ENCODE measurements around the gene GPR35. TPM values are rescaled to one million over a fixed set of nuclear protein-coding genes. Genes with fewer than 3 reads are reported as not detected.
A peak's percentile ranks its signal among the peaks of the same experiment; 100 is the strongest.

GPR35 gene
- polyA plus RNA-seq, 1 experiment: 0.17 TPM

DNA sequence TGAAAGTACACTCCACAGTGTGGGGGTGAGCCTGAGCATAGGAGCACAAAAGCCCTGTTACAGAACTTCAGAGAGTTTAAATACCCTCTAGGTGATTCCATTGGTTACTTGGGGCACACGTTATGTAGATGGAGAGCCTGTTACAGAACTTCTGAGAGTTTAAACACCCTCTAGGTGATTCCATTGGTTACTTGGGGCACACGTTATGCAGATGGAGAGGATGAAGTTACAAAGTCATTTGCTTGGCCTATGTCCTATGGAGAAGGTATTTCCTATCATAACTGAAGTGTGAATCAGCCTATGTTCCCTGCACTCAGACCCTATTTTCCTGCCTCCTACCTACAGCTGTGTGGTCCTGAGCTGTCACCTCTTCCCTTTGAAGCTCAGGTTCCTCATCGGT, 42.5 kb upstream of the GPR35 start:
- no peak for DNase-seq (ENCODE audit: low read depth)
- TF ChIP-seq CTCF (IDR thresholded peaks at IDR 0.05; ENCODE audit: insufficient read depth, low read depth, low read length): no peak
- ChIA-PET POLR2A (no interaction called here), CTCF (interaction anchor here (1.3 kb wide), 1 partner anchor 17 kb away, joined by 4 read pairs; no protein-coding TSS in a partner anchor)
- H3K36me3 ChIP-seq (ENCODE audit: control insufficient read depth, insufficient read depth, low read length): peaks cover 2% of the 10 kb centered on the region
- H3K27me3 ChIP-seq (ENCODE audit: control insufficient read depth, insufficient read depth, low read length): no peaks in the 10 kb centered on the region
- no peak overlapping the region for H3K4me3 ChIP-seq (ENCODE audit: low read depth, low read length)

- no peak for DNase-seq (ENCODE audit: low read depth)
- Histone ChIP-seq H3K4me3 (ENCODE audit: low read depth, low read length) (no peak overlapping the region), H3K27me3 (ENCODE audit: control insufficient read depth, insufficient read depth, low read length) (no peaks in the 10 kb centered on the region), H3K36me3 (ENCODE audit: control insufficient read depth, insufficient read depth, low read length) (no peaks in the 10 kb centered on the region; the same call in 1 of the 2 replicates)
- TF ChIP-seq CTCF (IDR thresholded peaks at IDR 0.05; ENCODE audit: insufficient read depth, low read depth, low read length): no peak
- CTCF ChIA-PET: interaction anchor here (1.3 kb wide), 1 partner anchor 18 kb away, joined by 4 read pairs; no protein-coding TSS in a partner anchor
- POLR2A ChIA-PET: no interaction called here
These were observed 41.5 kb upstream of the GPR35 start for GRCh38 chr2:240583774-240584173.

DNA sequence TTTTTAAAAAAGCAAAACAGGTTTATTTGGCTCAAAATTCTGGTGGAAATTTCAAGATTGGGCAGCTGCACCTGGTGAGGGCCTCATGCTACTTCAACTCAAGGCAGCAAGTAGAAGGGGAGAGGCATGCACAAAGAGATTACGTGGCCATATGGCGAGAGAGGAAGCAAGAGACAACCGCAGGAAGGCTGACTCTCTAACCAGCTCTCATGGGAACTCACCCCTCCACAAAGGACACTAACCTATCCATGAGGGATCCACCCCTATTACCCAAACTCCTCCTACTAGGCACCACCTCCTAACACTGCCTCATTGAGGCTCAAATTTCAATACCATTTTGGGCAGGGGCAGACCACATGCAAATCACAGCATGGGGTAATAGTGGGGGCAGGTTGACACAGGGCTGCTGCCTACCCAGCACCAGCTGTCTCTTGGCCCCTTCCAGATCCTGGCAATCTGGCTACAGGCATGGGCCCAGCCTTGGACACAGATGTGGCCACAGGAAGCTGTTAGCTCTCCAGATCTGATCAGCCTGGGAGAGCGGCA, 40.7 kb upstream of the GPR35 start:
- no peak for TF ChIP-seq CTCF (IDR thresholded peaks at IDR 0.05; ENCODE audit: insufficient read depth, low read depth, low read length)
- no peak overlapping the region for H3K4me3 ChIP-seq (ENCODE audit: low read depth, low read length)
- DNase-seq (ENCODE audit: low read depth): no peak

GRCh38 chr2:240585101-240585500, 40.2 kb upstream of the GPR35 start:
- no peaks in the 10 kb centered on the region for H3K27me3 ChIP-seq (ENCODE audit: control insufficient read depth, insufficient read depth, low read length)
- POLR2A ChIA-PET: no interaction called here
- TF ChIP-seq CTCF (IDR thresholded peaks at IDR 0.05; ENCODE audit: insufficient read depth, low read depth, low read length): no peak
- H3K36me3 ChIP-seq (ENCODE audit: control insufficient read depth, insufficient read depth, low read length): peaks cover 1% of the 10 kb centered on the region; the same call in 1 of the 2 replicates
- CTCF ChIA-PET: interaction anchor here (1.0 to 4.5 kb wide), 2 partner anchors 19 to 24 kb away, joined by 3 to 34 read pairs; no protein-coding TSS in a partner anchor
- H3K4me3 ChIP-seq (ENCODE audit: low read depth, low read length): peak overlapping the region; percentile 92
- DNase-seq (ENCODE audit: low read depth): no peak

More for the DNA sequence above, 40.7 kb upstream of the GPR35 start:
- Histone ChIP-seq H3K27me3 (ENCODE audit: control insufficient read depth, insufficient read depth, low read length) (no peaks in the 10 kb centered on the region), H3K36me3 (ENCODE audit: control insufficient read depth, insufficient read depth, low read length) (peaks cover 1% of the 10 kb centered on the region; the same call in 1 of the 2 replicates)
- ChIA-PET CTCF (interaction anchor here (1.0 to 4.5 kb wide), 2 partner anchors 18 to 23 kb away, joined by 3 to 34 read pairs; no protein-coding TSS in a partner anchor), POLR2A (no interaction called here)

DNA sequence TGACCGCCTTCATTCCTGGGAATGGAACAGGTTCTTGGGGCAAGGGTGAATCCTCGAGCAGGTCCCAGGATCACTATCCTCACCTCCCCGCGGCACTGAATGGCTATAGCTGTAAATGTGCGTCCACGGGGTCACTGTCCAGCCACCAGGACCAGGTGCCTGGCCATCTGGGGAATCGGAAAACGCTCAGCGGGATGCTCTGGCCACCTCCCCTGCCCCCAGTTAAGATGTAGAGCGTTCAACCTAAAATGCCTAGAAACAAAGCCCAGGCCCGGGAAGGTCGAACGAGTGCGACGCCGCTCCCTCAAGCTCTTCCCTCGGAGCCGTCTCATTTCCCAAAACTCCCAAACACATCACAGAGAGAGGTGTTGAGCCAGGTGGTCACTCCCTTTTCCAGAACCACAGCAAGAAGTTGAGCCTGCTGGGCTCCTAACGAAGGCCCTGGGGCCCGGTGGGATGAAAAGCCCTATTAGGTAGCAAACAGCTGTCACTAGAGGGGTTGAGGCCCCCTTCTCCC, 39.5 kb upstream of the GPR35 start:
- POLR2A ChIA-PET: interaction anchor here (0.6 kb wide), 1 partner anchor 721 kb away, joined by 4 read pairs; no protein-coding TSS in a partner anchor
- no peak for DNase-seq (ENCODE audit: low read depth)
- CTCF ChIA-PET: interaction anchor here (1.0 to 4.5 kb wide), 6 partner anchors 17 to 147 kb away, joined by 3 to 34 read pairs (median 4); partner anchors contain the start of gene RNPEPL1
- no peak for TF ChIP-seq CTCF (IDR thresholded peaks at IDR 0.05; ENCODE audit: insufficient read depth, low read depth, low read length)
- Histone ChIP-seq H3K27me3 (ENCODE audit: control insufficient read depth, insufficient read depth, low read length) (no peaks in the 10 kb centered on the region), H3K36me3 (ENCODE audit: control insufficient read depth, insufficient read depth, low read length) (peaks cover 1% of the 10 kb centered on the region; the same call in 1 of the 2 replicates), H3K4me3 (ENCODE audit: low read depth, low read length) (peak overlapping the region; percentile 92)

All from BJ (cell line).